Transverse colon (tissue), 4 donors: Measurements from ENCODE around the gene ANKRD62. TPM values are rescaled to one million over a fixed set of nuclear protein-coding genes. Genes with fewer than 3 reads are reported as not detected.
"Not testable (repeated sequence)": the region's sequence is repeated elsewhere in the genome, so short reads cannot be mapped to it uniquely, and the experiment has no call there.

Experiments used
- DNase-seq: peaks from one replicate; pipeline ENCODE4 v3.0.0-alpha.2; 2019
- H3K27ac ChIP-seq, 4 donors: fragments of 200-600 bp; sonication (generic); 2 replicates each; pipeline ENCODE4 v1.5.1; 2016 to 2018; ENCODE audit warnings: inconsistent platforms in 4 of 4
- H3K27me3 ChIP-seq: fragments of 200-600 bp; sonication (generic); 2 replicates; pipeline ENCODE4 v1.5.1; 2017; ENCODE audit warnings: inconsistent platforms
- H3K36me3 ChIP-seq, 4 donors: fragments of 200-600 bp; sonication (generic); 2 replicates each; pipeline ENCODE4 v1.5.1; 2017 to 2019; ENCODE audit warnings: inconsistent platforms in 4 of 4
- H3K4me1 ChIP-seq, 4 donors: fragments of 200-600 bp; sonication (generic); 2 replicates each; pipeline ENCODE4 v1.5.1; 2017 to 2020; ENCODE audit warnings: inconsistent platforms in 4 of 4
- H3K4me3 ChIP-seq, 4 donors: fragments of 200-600 bp; sonication (generic); 1 replicate in 1 of 4; 2 replicates in 3 of 4; pipeline versions ENCODE4 v1.5.1 to v1.6.1; 2017 to 2019; ENCODE audit warnings: inconsistent platforms in 4 of 4
- H3K9me3 ChIP-seq, 2 donors: fragments of 200-600 bp; sonication (generic); 2 replicates each; pipeline ENCODE4 v1.5.1; 2017 to 2019; ENCODE audit warnings: inconsistent platforms in 2 of 2
- CTCF ChIP-seq, 5 experiments: fragments of 200-600 bp in 3 of 5; fragments of 450-650 bp in 2 of 5; sonication (generic) in 3 of 5; IDR thresholded peaks; 1 replicate in 2 of 5; 2 replicates in 3 of 5; pipeline ENCODE4 v1.5.1; 2016 to 2017; ENCODE audit warnings: antibody characterized with exemption in 5 of 5, inconsistent platforms in 3 of 5, mild to moderate bottlenecking in 2 of 5, moderate library complexity in 1 of 5
- EP300 ChIP-seq: sonication (generic); formaldehyde crosslinking; IDR thresholded peaks from one replicate; pipeline ENCODE4 v1.6.1; 2017; ENCODE audit warnings: antibody characterized with exemption, low read depth
- POLR2A ChIP-seq: fragments of 450-650 bp; IDR thresholded peaks from one replicate; pipeline ENCODE4 v1.6.1; 2016; ENCODE audit warnings: antibody characterized with exemption, mild to moderate bottlenecking, moderate library complexity
- POLR2AphosphoS5 ChIP-seq, 3 donors: sonication (generic); formaldehyde crosslinking; IDR thresholded peaks; one replicate each; pipeline ENCODE4 v1.6.1; 2016; ENCODE audit warnings: antibody characterized with exemption in 3 of 3
- WGBS, 2 donors: methylation state at CpG; one replicate each; pipeline ENCODE4 v1.1.5; 2018; ENCODE audit warnings: low coverage in 1 of 2; 5-methylcytosine and 5-hydroxymethylcytosine counted together
- in situ Hi-C, 4 donors: fragments of 200-750 bp; cut with MboI; loops; one replicate each; pipeline versions ENCODE4 v1.15.0 to v1.15.1; 2017; ENCODE audit warnings: low sequenced_read_pairs in 3 of 4, low pct_ligation_motif_present in 1 of 4, low pct_unique_long_range_greater_than_20kb in 1 of 4
- intact Hi-C: fragments of 100-400 bp; cut with DNase I; formaldehyde crosslinking; loops from one replicate; pipeline ENCODE4 v1.15.1; 2023; ENCODE audit warnings: low total_unique reads
- total RNA-seq, 4 donors: library from RNA; depleted of rRNA; stranded (reverse); fragments of >200 nt; gene quantifications; one replicate each; pipeline ENCODE4 v1.1.0, GENCODE V29; 2016

ANKRD62 gene
- total RNA-seq, 4 donors from 2014 or later, result 0.20 to 1.4 (median 0.32) TPM; not detected in 1

GRCh38 chr18:12076424-12077140 is 17.1 kb upstream of the ANKRD62 start:
- peak overlapping the region in 2 of 4 donors; percentile 46 to 47 for H3K27ac ChIP-seq
- no peaks in the 10 kb centered on the region for H3K4me1 ChIP-seq
- no peak for DNase-seq
- peak overlapping the region in 2 of 4 donors; percentile 14 to 27 for H3K4me3 ChIP-seq
- in situ Hi-C loops, result no loop called here
- H3K36me3 ChIP-seq, result no peaks in the 10 kb centered on the region
- H3K27me3 ChIP-seq, result no peaks in the 10 kb centered on the region
- TF ChIP-seq EP300 (no peak), CTCF (IDR thresholded peaks at IDR 0.05) (no peak), POLR2A (no peak), POLR2AphosphoS5 (IDR thresholded peaks at IDR 0.05) (no peak)
- 44% methylated on average over 42 of the region's 59 CpGs; no CpG with 5 or more reads in 1 of the 2 donors for WGBS, 2 donors
- intact Hi-C loops, result no loop called here
- H3K9me3 ChIP-seq, result no peaks in the 10 kb centered on the region

- H3K27me3 ChIP-seq, H3K9me3 ChIP-seq, H3K36me3 ChIP-seq, H3K4me1 ChIP-seq, intact Hi-C loops, DNase-seq, H3K27ac ChIP-seq, H3K4me3 ChIP-seq, in situ Hi-C loops: not testable (repeated sequence)
- WGBS, 2 donors, result 0 to 50% methylated on average over 1 of the region's 4 CpGs
These were observed 15.6 kb upstream of the ANKRD62 start for GRCh38 chr18:12077994-12078393.

- DNase-seq, result no peak
- H3K36me3 ChIP-seq, result no peaks in the 10 kb centered on the region
- WGBS, 2 donors, result 62 to 75% methylated on average over 6 of the region's 6 CpGs
- no peaks in the 10 kb centered on the region for H3K9me3 ChIP-seq
- no peaks in the 10 kb centered on the region for H3K27me3 ChIP-seq
- H3K4me1 ChIP-seq, result no peaks in the 10 kb centered on the region
- no peak for TF ChIP-seq POLR2A
- no peak overlapping the region for H3K4me3 ChIP-seq
- in situ Hi-C loops, result no loop called here
- intact Hi-C loops, result no loop called here
- H3K27ac ChIP-seq, result no peak overlapping the region
These were observed 14.0 kb upstream of the ANKRD62 start for GRCh38 chr18:12079491-12080237.

- in situ Hi-C loops (no loop called here), intact Hi-C loops (no loop called here)
- Histone ChIP-seq H3K9me3 (no peaks in the 10 kb centered on the region), H3K27me3 (no peaks in the 10 kb centered on the region), H3K4me1 (peaks cover 0 to 13% (median 7%) of the 10 kb centered on the region in 4 donors), H3K27ac (no peak overlapping the region), H3K36me3 (no peaks in the 10 kb centered on the region), H3K4me3 (no peak overlapping the region)
- TF ChIP-seq EP300 (no peak), POLR2A (no peak)
- no peak for DNase-seq
- 92% methylated on average over 13 of the region's 13 CpGs; no CpG with 5 or more reads in 1 of the 2 donors for WGBS, 2 donors
These were observed 8.5 kb upstream of the ANKRD62 start for GRCh38 chr18:12085136-12085535.

- H3K36me3 ChIP-seq, result no peaks in the 10 kb centered on the region
- intact Hi-C loops (no loop called here), in situ Hi-C loops (no loop called here)
- peaks cover 0 to 13% (median 7%) of the 10 kb centered on the region in 4 donors for H3K4me1 ChIP-seq
- WGBS, 2 donors, result 100% methylated on average over 2 of the region's 4 CpGs; no CpG with 5 or more reads in 1 of the 2 donors
- TF ChIP-seq POLR2A (no peak), CTCF (IDR thresholded peaks at IDR 0.05) (no peak), POLR2AphosphoS5 (IDR thresholded peaks at IDR 0.05) (no peak)
- no peak overlapping the region for H3K4me3 ChIP-seq
- H3K27ac ChIP-seq, result peak overlapping the region in 2 of 4 donors; percentile 58 to 71
- DNase-seq, result no peak
- no peaks in the 10 kb centered on the region for H3K27me3 ChIP-seq
- H3K9me3 ChIP-seq, result no peaks in the 10 kb centered on the region
These were observed 7.9 kb upstream of the ANKRD62 start for GRCh38 chr18:12085786-12086185.
